Measurements from ENCODE around the gene PALLD. TPM values are rescaled to one million over a fixed set of nuclear protein-coding genes. Genes with fewer than 3 reads are reported as not detected.
"Not testable (repeated sequence)": the region's sequence is repeated elsewhere in the genome, so short reads cannot be mapped to it uniquely, and the experiment has no call there.

PALLD gene
- total RNA-seq, result 10 to 100 TPM; 15.5 to 50.3 (median 24.3) TPM

- Histone ChIP-seq H3K27ac (no peak within 1 kb of the TSS), H3K4me3 (no peak within 1 kb of the TSS), H3K4me1 (replicated peaks in 1 of 2) (peaks cover 0 to 11% of the 10 kb centered on the region in 2 donors)
- ATAC-seq (replicated peaks in 6 of 8), result peak; percentile 69 to 95 (median 82)
- 0 to 90% (median 45%) methylated on average over 1 to 5 of the region's 5 CpGs; no CpG with 5 or more reads in 3 of the 10 experiments for WGBS, 10 experiments
- in situ Hi-C loops (cut with MboI; ENCODE audit: low pct_unique_long_range_greater_than_20kb in 2 of 9, low sequenced_read_pairs in 9 of 9, unreplicated experiment in 9 of 9), result no loop called here
These were observed at the start of gene PALLD for GRCh38 chr4:168496834-168497233. Gene PALLD (plus strand): TSS chr4:168497052.

- ATAC-seq (replicated peaks in 6 of 8); H3K4me3 ChIP-seq; H3K27ac ChIP-seq; in situ Hi-C loops (cut with MboI; ENCODE audit: low pct_unique_long_range_greater_than_20kb in 2 of 9, low sequenced_read_pairs in 9 of 9, unreplicated experiment in 9 of 9): not testable (repeated sequence)
- 80% methylated on average over 1 of the region's 3 CpGs; no CpG with 5 or more reads in 9 of the 10 experiments for WGBS, 10 experiments
- H3K4me1 ChIP-seq (replicated peaks in 1 of 2), result peaks cover 10 to 16% of the 10 kb centered on the region in 2 donors
These were observed 47.8 kb upstream of the PALLD start for GRCh38 chr4:168449063-168449462.

- ATAC-seq (replicated peaks in 6 of 8), result peak in 2 of 8 experiments; percentile 12 to 20
- no peak overlapping the region for H3K27ac ChIP-seq
- WGBS, 10 experiments, result 18 to 100% (median 87%) methylated on average over 2 to 5 of the region's 5 CpGs
- H3K4me3 ChIP-seq, result no peak overlapping the region
- peaks cover 10 to 16% of the 10 kb centered on the region in 2 donors for H3K4me1 ChIP-seq (replicated peaks in 1 of 2)
- in situ Hi-C loops (cut with MboI; ENCODE audit: low pct_unique_long_range_greater_than_20kb in 2 of 9, low sequenced_read_pairs in 9 of 9, unreplicated experiment in 9 of 9), result no loop called here
These were observed 47.0 kb upstream of the PALLD start for GRCh38 chr4:168449719-168450452.

- WGBS, 10 experiments, result 35 to 100% (median 94%) methylated on average over 1 to 2 of the region's 2 CpGs; no CpG with 5 or more reads in 1 of the 10 experiments
- peaks cover 10 to 16% of the 10 kb centered on the region in 2 donors for H3K4me1 ChIP-seq (replicated peaks in 1 of 2)
- no peak overlapping the region for H3K4me3 ChIP-seq
- no peak overlapping the region for H3K27ac ChIP-seq
- in situ Hi-C loops (cut with MboI; ENCODE audit: low pct_unique_long_range_greater_than_20kb in 2 of 9, low sequenced_read_pairs in 9 of 9, unreplicated experiment in 9 of 9), result no loop called here
- peak in 1 of 8 experiments; percentile 16 for ATAC-seq (replicated peaks in 6 of 8)
These were observed 45.5 kb upstream of the PALLD start for GRCh38 chr4:168451331-168451730.

GRCh38 chr4:168451744-168452390 lies 45.0 kb upstream of the PALLD start:
- Histone ChIP-seq H3K4me3 (no peak overlapping the region), H3K4me1 (replicated peaks in 1 of 2) (peaks cover 10 to 16% of the 10 kb centered on the region in 2 donors), H3K27ac (no peak overlapping the region)
- peak; percentile 32 to 96 (median 79) for ATAC-seq (replicated peaks in 6 of 8)
- in situ Hi-C loops (cut with MboI; ENCODE audit: low pct_unique_long_range_greater_than_20kb in 2 of 9, low sequenced_read_pairs in 9 of 9, unreplicated experiment in 9 of 9), result no loop called here
- 0 to 100% (median 46%) methylated on average over 1 of the region's 1 CpG; no CpG with 5 or more reads in 3 of the 10 experiments for WGBS, 10 experiments

GRCh38 chr4:168453146-168453545 lies 43.7 kb upstream of the PALLD start:
- in situ Hi-C loops (cut with MboI; ENCODE audit: low pct_unique_long_range_greater_than_20kb in 2 of 9, low sequenced_read_pairs in 9 of 9, unreplicated experiment in 9 of 9), result no loop called here
- ATAC-seq (replicated peaks in 6 of 8), result no peak
- peaks cover 10 to 16% of the 10 kb centered on the region in 2 donors for H3K4me1 ChIP-seq (replicated peaks in 1 of 2)
- 40 to 100% (median 70%) methylated on average over 1 to 5 of the region's 5 CpGs; no CpG with 5 or more reads in 2 of the 10 experiments for WGBS, 10 experiments
- H3K4me3 ChIP-seq, result no peak overlapping the region
- no peak overlapping the region for H3K27ac ChIP-seq

GRCh38 chr4:168458256-168458655 lies 38.6 kb upstream of the PALLD start:
- in situ Hi-C loops (cut with MboI; ENCODE audit: low pct_unique_long_range_greater_than_20kb in 2 of 9, low sequenced_read_pairs in 9 of 9, unreplicated experiment in 9 of 9); H3K4me3 ChIP-seq; H3K27ac ChIP-seq; ATAC-seq (replicated peaks in 6 of 8); H3K4me1 ChIP-seq (replicated peaks in 1 of 2): not testable (repeated sequence)
- 43 to 100% (median 80%) methylated on average over 1 to 2 of the region's 2 CpGs; no CpG with 5 or more reads in 3 of the 10 experiments for WGBS, 10 experiments

- WGBS, 10 experiments, result 0 to 93% (median 60%) methylated on average over 1 to 4 of the region's 4 CpGs; no CpG with 5 or more reads in 1 of the 10 experiments
- H3K4me1 ChIP-seq (replicated peaks in 1 of 2), result no peaks in the 10 kb centered on the region
These were observed 35.0 kb upstream of the PALLD start for GRCh38 chr4:168461821-168462220.

GRCh38 chr4:168472920-168473319 lies 23.9 kb upstream of the PALLD start:
- H3K4me1 ChIP-seq (replicated peaks in 1 of 2), result no peaks in the 10 kb centered on the region
- no peak overlapping the region for H3K4me3 ChIP-seq
- WGBS, 10 experiments, result 90 to 100% (median 100%) methylated on average over 1 to 2 of the region's 2 CpGs; no CpG with 5 or more reads in 2 of the 10 experiments
- H3K27ac ChIP-seq, result no peak overlapping the region
- no peak for ATAC-seq (replicated peaks in 6 of 8)
- in situ Hi-C loops (cut with MboI; ENCODE audit: low pct_unique_long_range_greater_than_20kb in 2 of 9, low sequenced_read_pairs in 9 of 9, unreplicated experiment in 9 of 9), result no loop called here

More at GRCh38 chr4:168461821-168462220, 35.0 kb upstream of the PALLD start:
- Histone ChIP-seq H3K27ac (no peak overlapping the region), H3K4me3 (no peak overlapping the region)
- ATAC-seq (replicated peaks in 6 of 8), result no peak
- in situ Hi-C loops (cut with MboI; ENCODE audit: low pct_unique_long_range_greater_than_20kb in 2 of 9, low sequenced_read_pairs in 9 of 9, unreplicated experiment in 9 of 9), result no loop called here

- no peak overlapping the region for H3K27ac ChIP-seq
- WGBS, 10 experiments, result 30 to 86% (median 70%) methylated on average over 2 to 5 of the region's 5 CpGs
- no peak for ATAC-seq (replicated peaks in 6 of 8)
- in situ Hi-C loops (cut with MboI; ENCODE audit: low pct_unique_long_range_greater_than_20kb in 2 of 9, low sequenced_read_pairs in 9 of 9, unreplicated experiment in 9 of 9), result no loop called here
- no peak overlapping the region for H3K4me3 ChIP-seq
- H3K4me1 ChIP-seq (replicated peaks in 1 of 2), result no peaks in the 10 kb centered on the region
These were observed 22.1 kb upstream of the PALLD start for GRCh38 chr4:168474660-168475320.

- 67 to 100% (median 90%) methylated on average over 1 of the region's 2 CpGs; no CpG with 5 or more reads in 6 of the 10 experiments for WGBS, 10 experiments
- ATAC-seq (replicated peaks in 6 of 8), result no peak
- no peaks in the 10 kb centered on the region for H3K4me1 ChIP-seq (replicated peaks in 1 of 2)
- H3K4me3 ChIP-seq, result no peak overlapping the region
- in situ Hi-C loops (cut with MboI; ENCODE audit: low pct_unique_long_range_greater_than_20kb in 2 of 9, low sequenced_read_pairs in 9 of 9, unreplicated experiment in 9 of 9), result no loop called here
- no peak overlapping the region for H3K27ac ChIP-seq
These were observed 21.1 kb upstream of the PALLD start for GRCh38 chr4:168475745-168476144.

GRCh38 chr4:168478868-168479267 lies 18.0 kb upstream of the PALLD start:
- Histone ChIP-seq H3K27ac (no peak overlapping the region), H3K4me3 (no peak overlapping the region), H3K4me1 (replicated peaks in 1 of 2) (no peaks in the 10 kb centered on the region)
- ATAC-seq (replicated peaks in 6 of 8), result no peak
- 87 to 100% (median 97%) methylated on average over 1 to 3 of the region's 3 CpGs; no CpG with 5 or more reads in 1 of the 10 experiments for WGBS, 10 experiments
- in situ Hi-C loops (cut with MboI; ENCODE audit: low pct_unique_long_range_greater_than_20kb in 2 of 9, low sequenced_read_pairs in 9 of 9, unreplicated experiment in 9 of 9), result no loop called here
